Stimulated activated CD8-positive, alpha-beta memory T cell treated with anti-CD3 and anti-CD28 coated beads, Interleukin-7, amount 100 ng/mL, for 48 hours (primary cell): Measurements from ENCODE around the gene ZSCAN20.

ENCODE experiments used
- DNase-seq, 2 donors: peaks; one replicate each; pipeline ENCODE4 v3.0.0-alpha.2; 2020; ENCODE audit warnings: low read depth in 1 of 2; ENCODE audit errors: extremely low read depth in 1 of 2

The ZSCAN20 gene

DNA sequence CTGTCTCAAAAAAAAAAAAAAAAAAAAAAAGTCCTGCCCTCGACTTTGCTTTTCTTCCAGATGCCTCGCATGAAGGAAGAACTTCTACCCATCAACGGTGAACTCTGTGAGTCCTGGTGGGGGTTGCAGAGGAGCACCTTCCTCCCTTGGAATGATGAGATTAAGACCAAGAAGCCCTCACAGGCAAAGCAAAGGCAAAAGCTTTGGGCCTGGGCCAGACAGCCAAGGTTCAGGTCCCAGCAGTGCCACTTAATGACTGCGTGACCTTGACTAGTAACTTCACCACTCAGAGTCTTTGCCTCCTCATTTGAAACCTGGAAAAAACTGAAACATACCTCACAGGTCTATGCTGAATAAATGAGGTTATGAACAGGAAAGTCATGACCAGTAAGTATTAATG is 55.5 kb downstream of the ZSCAN20 start:
- no peak for DNase-seq

DNA sequence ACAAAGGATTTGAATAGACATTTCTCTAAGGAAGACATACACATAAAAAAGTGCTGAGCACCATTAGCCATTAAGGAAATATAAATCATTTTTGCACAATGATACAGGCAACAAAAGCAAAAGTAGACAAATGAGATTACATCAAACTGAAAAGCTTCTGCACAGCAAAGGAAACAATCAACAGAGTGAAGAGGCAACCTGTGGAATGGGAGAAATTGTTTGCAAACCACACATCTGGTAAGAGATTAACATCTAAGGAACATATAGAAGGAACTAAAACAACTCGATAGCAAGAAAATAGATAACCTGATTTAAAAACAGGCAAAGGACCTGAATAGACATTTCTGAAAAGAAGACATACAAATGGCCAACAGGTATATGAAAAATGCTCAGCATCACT is 57.5 kb downstream of the ZSCAN20 start:
- no peak for DNase-seq

DNA sequence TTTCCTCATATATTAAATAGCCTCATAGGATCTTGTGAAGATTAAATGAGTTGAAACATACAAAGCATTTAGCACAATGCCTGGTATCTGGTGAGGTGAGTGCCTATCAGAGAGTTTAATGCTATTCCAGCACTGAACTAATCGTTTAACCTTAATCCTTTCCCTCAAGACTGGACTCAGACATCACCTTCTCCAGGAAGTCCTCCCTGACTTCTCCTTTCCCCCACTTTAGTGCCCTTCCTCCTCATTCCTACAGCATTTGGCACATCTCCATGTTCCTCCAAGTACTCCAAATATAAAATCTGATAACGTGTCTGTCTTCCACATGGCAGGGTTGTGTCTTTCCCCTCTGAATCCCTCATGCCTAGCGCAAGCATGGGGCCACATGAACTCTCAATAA is 59.8 kb downstream of the ZSCAN20 start:
- DNase-seq, result no peak

DNA sequence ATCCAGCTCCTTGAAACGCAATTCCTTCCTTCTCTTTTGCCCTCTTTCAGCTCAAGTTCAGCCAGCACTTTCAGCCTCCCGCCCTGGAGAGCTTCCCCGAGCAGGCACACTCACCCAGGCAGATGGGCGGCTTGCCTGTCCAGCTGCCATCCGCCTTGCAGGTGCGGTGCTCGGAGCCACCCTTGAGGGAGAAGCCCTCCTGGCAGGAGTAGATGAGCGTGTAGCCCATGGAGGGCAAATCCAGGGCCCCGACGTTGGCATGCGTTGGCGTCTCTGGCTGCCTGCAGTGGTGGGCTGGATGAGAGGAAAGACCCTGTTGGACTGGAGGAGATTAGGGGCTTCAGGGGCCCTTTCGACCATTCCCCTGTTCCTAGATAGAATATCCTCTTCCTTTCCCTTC is 60.5 kb downstream of the ZSCAN20 start:
- DNase-seq, result no peak

- DNase-seq, result no peak
Observed at GRCh38 chr1:33535334-33535733, 62.9 kb downstream of the ZSCAN20 start.

- no peak for DNase-seq
Observed at GRCh38 chr1:33537885-33538284, 65.4 kb downstream of the ZSCAN20 start.

- no peak for DNase-seq
Observed at GRCh38 chr1:33541966-33542365, 69.5 kb downstream of the ZSCAN20 start.
